Lower leg skin (tissue), 3 donors: ENCODE data around the gene AQP1.

Experiments
- CTCF ChIP-seq, 3 donors: fragments of 450-650 bp; IDR thresholded peaks; one replicate each; pipeline ENCODE4 v1.5.1; 2016; ENCODE audit warnings: antibody characterized with exemption in 3 of 3, mild to moderate bottlenecking in 3 of 3, moderate library complexity in 2 of 3
- POLR2A ChIP-seq, 2 donors: fragments of 450-650 bp; IDR thresholded peaks; one replicate each; pipeline ENCODE4 v1.6.1; 2016 to 2017; ENCODE audit warnings: antibody characterized with exemption in 2 of 2, mild to moderate bottlenecking in 1 of 2, moderate library complexity in 1 of 2

DNA sequence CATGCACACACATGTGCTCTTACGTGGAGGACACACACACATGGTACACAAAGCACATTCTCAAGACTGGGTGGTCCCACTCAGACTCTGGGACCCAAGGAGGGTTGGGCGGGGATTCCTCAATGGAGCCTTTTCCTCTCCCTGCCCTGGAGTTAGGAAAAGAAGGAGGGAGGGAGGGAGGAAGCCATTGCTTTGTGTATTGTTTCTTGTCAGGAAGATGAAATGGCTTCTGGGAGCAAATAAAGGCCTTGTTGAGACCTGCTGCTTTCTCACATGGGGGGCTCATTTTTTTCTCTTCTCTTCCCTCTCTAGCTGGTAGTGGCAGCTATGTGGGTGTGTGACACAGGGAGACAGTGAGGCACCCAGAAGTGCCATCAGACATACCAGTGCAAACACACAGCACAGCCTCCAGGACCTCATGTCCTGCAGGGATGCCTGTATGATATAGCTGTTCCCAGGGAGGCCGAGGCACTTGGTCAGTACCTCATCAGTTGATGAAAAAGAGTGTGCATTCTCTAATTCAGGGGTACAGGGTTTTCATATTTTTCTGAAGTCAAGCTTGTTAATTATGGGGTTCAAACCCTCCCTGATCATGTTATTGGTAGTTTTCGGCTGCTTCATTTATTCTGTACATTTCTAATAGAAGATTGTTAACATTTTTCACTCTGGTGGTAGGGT is 5.7 kb downstream of the AQP1 start:
- no peak for TF ChIP-seq CTCF (IDR thresholded peaks at IDR 0.05)
- no peak for TF ChIP-seq POLR2A (IDR thresholded peaks at IDR 0.05)
